GM18861 (cell line): ENCODE measurements around the gene LDLRAP1.
"Not testable (repeated sequence)": the region's sequence is repeated elsewhere in the genome, so short reads cannot be mapped to it uniquely, and the experiment has no call there.

Experiments
- ATAC-seq: cut with Tn5 transposase; IDR thresholded peaks from one replicate; pipeline ENCODE4 v1.9.1; 2021; ENCODE audit not compliant: unreplicated experiment

LDLRAP1 gene

DNA sequence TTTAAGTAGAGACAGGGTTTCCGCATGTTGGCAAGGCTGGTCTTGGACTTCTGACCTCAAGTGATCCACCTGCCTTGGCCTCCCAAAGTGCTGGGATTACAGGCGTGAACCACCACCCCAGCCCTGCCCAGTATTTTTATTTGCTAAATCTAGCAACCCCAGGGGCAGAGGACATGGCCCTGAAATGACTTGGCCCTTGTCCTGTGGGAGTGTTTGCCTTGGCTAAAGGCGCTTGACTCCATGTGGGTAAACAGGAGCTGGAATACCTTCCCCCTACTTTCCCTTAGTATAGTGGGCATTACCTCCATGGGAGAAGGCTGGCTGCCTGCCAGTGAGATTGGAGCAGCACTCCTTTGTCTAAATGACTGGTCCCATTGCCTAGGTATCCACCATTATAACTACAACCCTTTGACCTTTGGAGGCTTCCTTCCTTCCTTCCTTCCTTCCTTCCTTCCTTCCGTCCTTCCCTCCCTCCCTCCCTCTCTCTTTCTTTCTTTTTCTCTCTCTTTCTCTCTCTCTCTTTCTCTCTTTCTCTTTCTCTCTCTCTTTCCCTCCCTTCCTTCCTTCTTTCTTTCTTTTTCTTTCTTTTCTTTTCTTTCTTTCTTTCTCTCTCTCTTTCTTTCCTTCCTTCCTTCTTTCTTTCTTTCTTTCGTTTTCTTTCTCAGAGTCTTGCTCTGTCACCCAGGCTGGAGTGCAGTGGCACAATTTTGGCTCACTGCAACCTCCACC lies 57.7 kb downstream of the LDLRAP1 start:
- not testable (repeated sequence) for ATAC-seq

DNA sequence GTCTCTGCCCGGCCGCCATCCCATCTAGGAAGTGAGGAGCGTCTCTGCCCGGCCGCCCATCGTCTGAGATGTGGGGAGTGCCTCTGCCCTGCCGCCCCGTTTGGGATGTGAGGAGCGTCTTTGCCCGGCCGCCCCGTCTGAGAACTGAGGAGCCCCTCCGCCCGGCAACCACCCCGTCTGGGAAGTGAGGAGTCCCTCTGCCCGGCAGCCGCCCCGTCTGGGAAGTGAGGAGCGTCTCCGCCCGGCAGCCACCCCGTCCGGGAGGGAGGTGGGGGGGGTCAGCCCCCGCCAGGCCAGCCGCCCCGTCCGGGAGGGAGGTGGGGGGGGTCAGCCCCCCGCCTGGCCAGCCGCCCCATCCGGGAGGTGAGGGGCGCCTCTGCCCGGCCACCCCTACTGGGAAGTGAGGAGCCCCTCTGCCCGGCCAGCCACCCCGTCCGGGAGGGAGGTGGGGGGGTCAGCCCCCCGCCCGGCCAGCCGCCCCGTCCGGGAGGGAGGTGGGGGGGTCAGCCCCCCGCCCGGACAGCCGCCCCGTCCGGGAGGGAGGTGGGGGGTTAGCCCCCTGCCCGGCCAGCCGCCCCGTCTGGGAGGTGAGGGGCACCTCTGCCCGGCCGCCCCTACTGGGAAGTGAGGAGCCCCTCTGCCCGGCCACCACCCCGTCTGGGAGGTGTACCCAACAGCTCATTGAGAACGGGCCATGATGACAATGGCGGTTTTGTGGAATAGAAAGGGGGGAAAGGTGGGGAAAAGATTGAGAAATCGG lies 60.6 kb downstream of the LDLRAP1 start:
- not testable (repeated sequence) for ATAC-seq

DNA sequence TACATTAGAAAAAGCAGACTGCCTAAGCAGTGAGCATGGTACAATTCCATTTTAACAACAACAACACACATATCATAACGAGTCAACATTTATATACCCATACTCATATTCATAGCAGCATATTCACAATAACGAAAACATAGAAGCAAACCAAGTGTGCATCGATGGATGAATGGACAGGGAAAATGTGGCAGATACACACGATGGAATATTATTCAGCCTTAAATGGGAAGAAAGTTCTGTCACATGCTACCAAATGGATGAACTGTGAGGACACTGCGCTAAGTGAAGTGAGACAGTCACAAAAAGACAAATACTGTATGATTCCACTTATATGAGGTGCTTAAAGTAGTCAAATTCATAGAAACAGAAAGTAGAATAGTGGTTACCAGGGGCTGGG lies 63.7 kb downstream of the LDLRAP1 start:
- no peak for ATAC-seq

DNA sequence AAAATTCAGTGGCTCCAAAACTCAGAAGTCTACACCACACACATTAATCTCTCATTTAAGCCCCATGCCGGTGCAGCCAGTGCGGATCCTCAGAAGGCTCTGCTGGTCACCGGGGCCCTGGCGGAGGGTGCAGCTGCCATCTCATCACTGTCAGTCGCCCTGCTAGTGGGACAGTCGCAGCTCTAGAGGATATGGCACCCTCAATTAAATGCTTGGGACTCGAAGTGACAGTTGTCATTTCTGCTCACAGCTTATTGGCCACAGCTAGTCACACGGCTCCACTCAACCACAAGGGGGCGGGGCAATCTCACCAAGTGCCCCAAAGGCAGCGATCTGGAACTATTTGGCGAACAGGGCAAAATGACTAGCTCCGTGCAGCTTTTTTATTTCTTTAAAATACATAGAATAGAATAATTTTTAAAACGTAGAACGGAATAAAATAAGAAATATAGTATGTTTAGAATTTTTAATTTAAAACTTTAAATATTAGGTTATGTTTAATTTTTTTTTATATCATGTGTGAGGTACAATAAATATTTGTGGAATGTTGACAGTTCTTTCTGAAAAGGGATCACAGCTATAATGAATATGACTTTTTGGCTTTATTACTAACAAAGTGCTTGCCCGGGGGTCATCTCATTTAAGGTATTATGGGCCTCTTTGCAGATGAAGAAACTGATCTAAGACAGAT lies 65.2 kb downstream of the LDLRAP1 start:
- ATAC-seq: peak; percentile 59

DNA sequence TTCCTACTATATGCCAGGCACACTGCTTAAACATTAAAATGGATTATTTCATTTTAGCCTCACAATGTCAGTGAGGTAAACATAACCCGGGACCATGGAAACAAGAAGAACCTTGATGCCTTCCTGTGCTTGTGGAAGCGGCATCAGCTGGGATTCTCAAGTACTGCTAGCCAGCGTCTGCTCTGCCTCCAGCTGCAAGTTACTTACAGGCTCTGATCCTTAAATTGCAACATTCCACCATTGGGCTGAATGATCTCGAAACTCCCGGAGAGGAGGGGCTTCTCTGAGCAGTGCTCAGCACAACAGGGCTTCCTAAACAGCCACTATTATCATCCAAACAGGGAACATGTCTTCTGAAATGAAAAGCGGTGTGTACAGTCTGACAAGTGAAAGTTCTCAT lies 66.5 kb downstream of the LDLRAP1 start:
- ATAC-seq: no peak

DNA sequence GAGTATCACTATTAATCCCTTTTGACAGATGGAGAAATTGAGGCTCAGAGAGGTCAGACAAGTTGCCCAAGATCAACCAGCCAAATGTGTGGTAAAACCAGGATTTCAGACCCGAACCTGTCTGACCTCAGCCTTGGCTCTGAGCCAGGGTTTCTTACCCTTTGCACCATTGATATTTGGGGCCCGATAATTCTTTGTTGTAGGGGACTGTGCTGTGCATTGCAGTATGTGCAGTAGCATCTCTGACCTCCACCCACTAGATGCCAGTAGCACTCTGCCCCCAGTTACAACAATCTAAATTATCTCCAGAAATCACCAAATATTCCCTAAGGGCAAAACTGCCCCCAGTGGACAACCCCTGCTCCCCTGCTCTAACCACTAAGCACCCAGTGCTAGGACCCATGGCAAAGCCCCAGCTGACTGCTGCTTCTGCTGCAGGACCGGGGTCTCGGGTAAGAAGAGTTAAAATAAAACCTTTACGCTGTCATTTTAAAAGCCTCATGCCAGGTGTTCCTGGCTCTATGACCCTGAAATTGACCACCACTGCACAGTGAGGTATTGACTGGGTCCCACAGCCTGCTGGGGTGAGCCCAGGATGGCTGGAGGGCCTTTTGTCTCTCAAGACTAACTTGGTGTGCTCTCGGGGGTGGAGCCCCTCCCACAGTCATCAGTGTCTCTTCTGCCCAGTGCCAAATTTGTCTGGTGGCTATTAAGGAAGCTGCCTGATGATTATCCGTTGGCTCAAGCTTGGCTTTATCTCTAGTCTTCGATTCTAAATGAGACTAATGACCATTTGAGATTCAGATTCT lies 67.6 kb downstream of the LDLRAP1 start:
- no peak for ATAC-seq

DNA sequence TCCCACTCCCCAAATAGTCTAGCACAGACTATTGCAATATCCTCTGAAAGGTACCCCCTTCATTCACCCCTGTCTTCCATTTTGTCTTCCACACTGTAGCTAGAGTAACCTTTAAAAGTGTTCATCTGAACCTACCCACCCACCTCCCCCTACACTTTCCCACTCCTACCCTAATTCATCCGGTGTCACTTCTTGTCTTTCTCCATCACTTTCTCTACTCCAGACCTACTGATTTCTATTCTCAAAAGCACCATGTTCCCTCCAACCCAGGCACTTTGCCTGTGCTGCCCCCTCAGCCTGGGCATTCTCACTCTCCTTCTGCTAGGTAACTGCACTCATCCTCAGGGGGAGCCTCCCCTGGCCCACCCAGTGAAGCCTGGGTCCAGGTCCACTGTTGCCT lies 68.4 kb downstream of the LDLRAP1 start:
- ATAC-seq: no peak

DNA sequence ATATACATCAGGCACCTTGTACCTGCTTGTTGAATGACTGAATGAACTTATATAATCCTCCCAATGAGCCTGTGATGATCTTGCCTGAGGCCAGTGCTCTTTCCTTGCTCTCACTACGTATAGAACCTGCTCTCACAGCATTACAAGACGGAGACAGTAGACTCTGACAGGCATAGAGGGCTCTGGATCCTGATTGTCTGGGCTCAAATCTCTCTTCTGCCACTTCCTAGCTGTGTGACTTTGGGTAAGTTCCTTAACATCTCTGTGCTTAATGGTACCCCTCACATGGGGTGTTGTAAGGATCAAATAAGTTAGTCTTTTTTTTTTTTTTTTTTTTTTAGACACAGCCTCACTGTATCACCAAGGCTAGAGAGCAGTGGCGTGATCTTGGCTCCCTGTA lies 69.0 kb downstream of the LDLRAP1 start:
- no peak for ATAC-seq

DNA sequence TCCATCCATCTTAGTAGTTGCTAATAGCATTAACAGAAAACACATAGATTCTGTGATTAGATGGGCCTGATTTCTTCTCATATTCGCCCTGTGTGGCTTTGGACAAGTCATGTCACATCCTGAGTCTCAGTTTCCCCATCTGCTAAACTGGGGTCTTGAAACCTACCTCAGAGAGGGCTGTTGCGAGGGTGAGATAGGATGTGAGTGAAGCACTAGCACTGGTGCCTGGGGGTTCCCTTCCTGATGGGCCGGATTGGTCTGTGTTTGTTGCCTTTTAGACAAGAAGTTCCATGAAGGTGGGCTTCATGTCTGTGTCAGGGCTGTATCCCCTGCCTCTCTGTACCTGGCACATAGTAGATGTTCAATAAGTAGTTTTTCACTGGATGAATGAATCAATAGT lies 69.7 kb downstream of the LDLRAP1 start:
- no peak for ATAC-seq

DNA sequence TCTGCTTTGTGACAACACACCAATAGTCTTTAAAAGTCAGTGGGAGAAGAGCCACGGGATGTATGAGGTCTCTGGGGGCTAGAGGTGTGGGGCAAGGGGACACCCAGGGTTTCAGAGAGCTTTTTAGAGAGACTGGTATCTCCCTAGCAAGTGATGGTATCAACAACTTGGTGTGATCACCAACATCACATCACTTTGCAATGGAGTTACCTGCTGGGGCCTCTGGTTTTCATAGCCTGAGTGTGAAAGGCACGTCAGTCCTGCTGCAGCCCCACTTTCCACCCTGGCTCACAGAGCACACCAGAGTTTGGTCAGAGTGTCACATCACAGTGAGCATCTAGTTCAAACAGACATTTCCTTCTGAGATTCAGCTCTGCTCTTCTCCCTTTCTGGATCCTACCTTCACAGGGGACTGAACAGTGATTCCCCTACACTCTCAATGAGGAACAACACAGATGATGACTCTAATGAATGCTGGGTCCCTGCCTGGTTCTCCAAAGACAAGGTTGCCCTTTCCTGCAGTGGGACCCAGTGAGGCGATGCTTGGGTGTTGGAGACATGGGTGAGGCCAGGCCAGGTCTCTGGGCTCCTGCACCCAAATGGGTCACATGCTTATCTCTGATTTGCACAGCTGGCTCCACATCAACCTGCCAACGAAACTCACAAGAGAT lies 71.2 kb downstream of the LDLRAP1 start:
- no peak for ATAC-seq

DNA sequence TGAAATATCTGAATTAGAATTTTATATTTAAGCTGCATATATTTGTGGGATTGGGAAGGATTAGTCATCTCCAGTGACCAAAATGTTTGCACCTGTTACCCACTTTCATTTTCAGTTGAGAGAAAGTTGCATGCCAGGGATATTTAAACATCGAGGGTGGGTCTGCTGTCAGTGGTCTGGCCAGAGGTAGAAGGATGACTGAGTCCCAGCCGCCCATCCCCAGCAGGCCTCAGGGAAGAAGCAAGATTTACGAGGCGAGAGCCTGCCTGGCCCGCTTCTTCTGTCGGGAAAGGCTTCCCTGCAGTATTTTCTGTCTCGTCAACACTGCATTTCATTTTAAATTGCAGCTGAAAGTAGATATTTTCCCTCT lies 71.8 kb downstream of the LDLRAP1 start:
- no peak for ATAC-seq

DNA sequence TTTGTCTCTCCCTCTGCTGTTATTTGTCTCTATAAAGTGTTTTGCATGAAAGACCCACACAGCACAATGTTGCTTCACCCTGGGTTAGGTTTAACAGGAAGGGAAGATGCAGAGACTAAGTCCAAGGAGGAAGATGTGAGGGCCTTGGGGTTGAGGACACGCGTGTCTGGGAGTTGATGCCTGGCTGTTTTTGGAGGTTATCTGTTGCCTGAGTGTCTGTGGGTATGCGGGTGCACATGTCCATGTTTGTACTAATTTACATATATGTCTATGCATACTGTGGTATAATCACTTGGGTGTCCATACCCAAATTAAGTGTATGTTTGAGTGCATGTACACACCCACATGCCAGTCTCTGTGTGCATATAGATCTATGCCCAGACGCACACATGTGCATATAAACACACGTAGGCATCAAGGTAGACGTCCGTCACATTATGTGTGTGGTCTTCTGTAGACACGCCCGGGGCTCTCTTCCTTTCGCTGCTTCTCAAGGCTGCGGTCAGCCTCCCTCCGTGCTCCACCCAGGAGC lies 72.2 kb downstream of the LDLRAP1 start:
- no peak for ATAC-seq

DNA sequence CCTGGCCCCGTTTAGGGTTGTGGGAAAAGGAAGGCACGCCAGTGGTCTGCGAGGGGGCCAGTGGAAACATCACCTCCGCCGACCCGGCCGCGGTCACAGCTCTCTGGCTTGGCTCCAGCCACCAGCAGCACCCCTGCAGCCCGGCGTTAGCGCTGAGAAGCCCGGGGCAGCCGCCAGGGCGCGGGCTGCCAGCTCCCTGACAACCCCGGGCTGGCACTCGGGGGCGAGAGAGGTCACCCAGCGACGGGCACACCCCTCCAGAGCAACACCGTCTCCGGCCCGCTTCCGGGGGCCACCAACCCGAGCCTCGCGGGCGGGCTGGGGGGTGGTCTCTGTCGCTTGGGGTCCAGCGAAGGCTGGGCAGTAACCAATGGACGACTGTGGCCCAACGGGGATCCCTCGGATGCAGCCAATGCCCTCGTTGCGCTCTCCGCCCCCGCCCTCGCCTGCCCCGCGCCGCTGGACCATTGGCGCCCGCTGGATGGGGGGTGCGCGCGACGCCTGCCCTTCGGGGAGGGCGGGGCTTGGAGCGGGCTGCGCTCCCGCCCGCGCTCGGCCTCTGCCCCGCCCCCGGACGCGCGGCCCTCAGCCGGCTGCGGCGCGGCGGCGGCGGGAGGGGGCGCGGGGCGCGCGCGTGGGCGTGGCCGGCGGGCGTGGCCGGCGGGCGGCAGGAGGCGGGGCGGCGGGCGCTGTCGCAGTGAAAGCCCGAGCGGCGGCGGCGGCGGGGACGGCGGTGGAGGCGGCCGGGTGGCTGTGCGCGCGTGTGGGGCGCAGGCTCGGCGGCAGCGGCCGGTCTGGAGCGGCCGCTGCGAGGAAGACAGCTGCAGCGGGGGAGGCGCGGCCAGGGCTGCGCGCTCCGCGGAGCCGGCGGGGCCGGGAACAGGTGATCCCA lies 72.9 kb downstream of the LDLRAP1 start, which contains the start of gene MAN1C1:
TSS of gene MAN1C1 (plus strand) at position 697 of the 892 bp plus-strand sequence. CDS start 1,007 bp downstream, outside the sequence.
- no peak for ATAC-seq

DNA sequence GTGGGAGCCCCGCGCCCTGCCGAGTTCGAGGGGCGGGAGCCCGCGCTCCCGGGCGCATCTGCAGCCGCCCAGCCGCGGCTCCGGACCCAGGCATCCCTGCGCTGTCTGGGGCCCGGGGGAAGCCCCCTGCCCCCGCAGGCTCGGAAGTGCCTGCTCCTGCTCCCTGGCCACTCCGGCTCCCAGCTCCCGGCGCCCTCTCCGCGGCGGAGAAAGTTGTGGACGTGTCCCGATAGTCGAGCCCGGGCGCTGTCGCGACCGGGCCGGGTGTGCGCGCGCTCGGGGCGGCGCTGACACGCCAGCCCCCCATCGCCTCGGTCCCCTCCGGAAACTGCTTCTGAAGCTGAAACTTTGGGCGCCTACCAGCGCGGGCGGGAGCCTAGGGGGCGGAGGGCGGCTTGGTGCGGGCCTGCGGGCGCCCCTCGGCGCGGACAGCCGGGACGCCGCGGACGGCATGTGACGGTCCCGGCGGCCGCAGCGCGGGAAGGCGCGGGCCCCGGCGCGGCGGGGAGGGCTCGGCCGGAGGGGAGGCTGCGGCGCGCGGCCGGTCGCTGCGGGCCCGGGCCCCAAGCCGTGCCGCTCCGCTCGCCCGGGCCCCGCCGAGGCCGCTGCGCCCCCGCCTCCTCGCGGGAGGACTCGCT lies 73.7 kb downstream of the LDLRAP1 start:
- no peak for ATAC-seq

DNA sequence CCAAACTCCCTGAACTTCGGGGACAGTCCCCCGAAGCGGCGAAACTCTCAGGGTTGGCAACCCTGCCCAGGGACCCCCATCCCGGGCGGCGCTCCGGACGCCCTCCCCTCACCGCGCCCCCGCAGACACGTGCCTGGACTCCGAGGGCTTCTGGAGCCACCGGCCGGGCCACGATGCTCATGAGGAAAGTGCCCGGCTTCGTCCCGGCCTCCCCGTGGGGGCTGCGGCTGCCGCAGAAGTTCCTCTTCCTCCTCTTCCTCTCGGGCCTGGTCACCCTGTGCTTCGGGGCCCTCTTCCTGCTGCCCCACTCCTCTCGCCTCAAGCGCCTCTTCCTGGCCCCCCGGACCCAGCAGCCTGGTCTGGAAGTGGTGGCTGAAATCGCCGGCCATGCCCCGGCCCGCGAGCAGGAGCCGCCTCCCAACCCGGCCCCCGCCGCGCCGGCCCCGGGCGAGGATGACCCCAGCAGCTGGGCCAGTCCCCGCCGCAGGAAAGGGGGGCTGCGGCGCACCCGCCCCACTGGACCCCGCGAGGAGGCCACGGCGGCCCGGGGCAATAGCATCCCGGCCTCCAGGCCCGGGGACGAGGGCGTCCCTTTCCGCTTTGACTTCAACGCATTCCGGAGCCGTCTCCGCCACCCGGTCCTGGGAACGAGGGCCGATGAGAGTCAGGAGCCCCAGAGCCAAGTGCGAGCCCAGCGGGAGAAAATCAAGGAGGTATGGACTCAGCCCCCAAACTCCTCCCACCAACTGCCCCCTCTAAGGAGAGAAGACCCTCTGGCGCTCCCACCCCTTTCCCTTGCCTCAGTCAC lies 74.4 kb downstream of the LDLRAP1 start:
- no peak for ATAC-seq

DNA sequence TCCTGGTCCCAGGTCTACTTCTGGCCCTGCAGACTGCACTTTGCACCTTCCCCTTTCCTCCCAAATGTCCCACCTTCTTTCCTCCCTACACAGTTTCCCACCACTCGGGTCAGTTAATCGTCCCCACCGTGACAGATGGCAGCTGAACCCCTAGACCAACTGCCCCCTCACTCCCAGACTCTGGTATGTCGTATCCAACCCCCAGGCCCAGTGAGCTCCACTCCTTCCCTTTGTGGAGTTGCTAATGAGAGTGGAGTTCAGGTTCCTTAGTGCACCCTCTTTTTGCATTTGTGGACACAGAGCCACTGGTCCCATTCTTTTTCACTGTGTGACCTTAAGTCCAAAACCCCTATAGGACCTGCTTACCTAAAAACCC lies 75.0 kb downstream of the LDLRAP1 start:
- ATAC-seq: no peak
